Measurements from ENCODE around the gene CHN2.

DNA sequence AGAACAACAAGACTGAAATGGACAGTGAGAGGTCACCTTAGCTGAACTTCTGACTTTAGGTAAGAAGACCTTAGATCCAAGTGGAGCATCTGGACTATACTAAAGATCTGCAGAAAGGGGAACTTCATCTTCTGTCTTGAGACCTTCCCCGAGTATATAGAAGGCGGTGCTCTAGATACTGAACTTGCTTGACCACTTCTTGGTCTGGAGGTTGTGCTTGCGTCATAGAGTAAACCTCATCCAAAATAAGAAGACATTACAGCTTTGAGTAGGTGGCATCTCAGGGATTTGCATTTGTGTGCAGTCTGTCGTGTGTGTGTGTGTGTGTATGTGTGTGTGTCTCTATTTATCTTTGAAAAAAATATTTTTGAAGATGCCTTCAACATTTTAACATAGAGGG, 157.5 kb downstream of the CHN2 start:
- TF ChIP-seq, protein P1, sequence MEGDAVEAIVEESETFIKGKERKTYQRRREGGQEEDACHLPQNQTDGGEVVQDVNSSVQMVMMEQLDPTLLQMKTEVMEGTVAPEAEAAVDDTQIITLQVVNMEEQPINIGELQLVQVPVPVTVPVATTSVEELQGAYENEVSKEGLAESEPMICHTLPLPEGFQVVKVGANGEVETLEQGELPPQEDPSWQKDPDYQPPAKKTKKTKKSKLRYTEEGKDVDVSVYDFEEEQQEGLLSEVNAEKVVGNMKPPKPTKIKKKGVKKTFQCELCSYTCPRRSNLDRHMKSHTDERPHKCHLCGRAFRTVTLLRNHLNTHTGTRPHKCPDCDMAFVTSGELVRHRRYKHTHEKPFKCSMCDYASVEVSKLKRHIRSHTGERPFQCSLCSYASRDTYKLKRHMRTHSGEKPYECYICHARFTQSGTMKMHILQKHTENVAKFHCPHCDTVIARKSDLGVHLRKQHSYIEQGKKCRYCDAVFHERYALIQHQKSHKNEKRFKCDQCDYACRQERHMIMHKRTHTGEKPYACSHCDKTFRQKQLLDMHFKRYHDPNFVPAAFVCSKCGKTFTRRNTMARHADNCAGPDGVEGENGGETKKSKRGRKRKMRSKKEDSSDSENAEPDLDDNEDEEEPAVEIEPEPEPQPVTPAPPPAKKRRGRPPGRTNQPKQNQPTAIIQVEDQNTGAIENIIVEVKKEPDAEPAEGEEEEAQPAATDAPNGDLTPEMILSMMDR (IDR thresholded peaks at IDR 0.05; ENCODE audit: poor library complexity, severe bottlenecking): no peak
- TF ChIP-seq TAF1 (IDR thresholded peaks at IDR 0.05; ENCODE audit: low read depth) (no peak), POLR2AphosphoS5 (IDR thresholded peaks at IDR 0.05) (no peak), MXI1 (conservative IDR thresholded peaks at IDR 0.05; ENCODE audit: poor library complexity, severe bottlenecking) (no peak)
